CD14-positive monocyte (primary cell): ENCODE data around the gene NAT9. TPM values are rescaled to one million over a fixed set of nuclear protein-coding genes. Genes with fewer than 3 reads are reported as not detected.

Experiments
- DNase-seq, 3 donors: peaks; one replicate each; pipeline ENCODE4 v3.0.0-alpha.2; 2011 to 2022
- H2AFZ ChIP-seq: 2 replicates; pipeline ENCODE4 v1.6.0; 2012; ENCODE audit warnings: mild to moderate bottlenecking, low read depth, low read length, inconsistent platforms; ENCODE audit not compliant: insufficient read depth, poor library complexity, severe bottlenecking
- H3K27ac ChIP-seq, 2 donors: 1 replicate in 1 of 2; 2 replicates in 1 of 2; pipeline ENCODE4 v1.5.1; 2012 to 2013; ENCODE audit warnings: low read length in 2 of 2, control low read depth in 1 of 2, inconsistent platforms in 1 of 2, low read depth in 1 of 2, mild to moderate bottlenecking in 1 of 2
- H3K27me3 ChIP-seq, 2 donors: one replicate each; pipeline versions ENCODE4 v1.6.0 to v1.6.1; 2011 to 2013; ENCODE audit warnings: low read length in 2 of 2; ENCODE audit not compliant: control insufficient read depth in 2 of 2, insufficient read depth in 2 of 2
- H3K36me3 ChIP-seq, 2 donors: replicated peaks in 1 of 2; 1 replicate in 1 of 2; 2 replicates in 1 of 2; pipeline versions ENCODE4 v1.5.1 to v1.6.1; 2012 to 2013; ENCODE audit warnings: low read length in 2 of 2, control low read depth in 1 of 2, inconsistent platforms in 1 of 2, mild to moderate bottlenecking in 1 of 2; ENCODE audit not compliant: insufficient read depth in 2 of 2, control insufficient read depth in 1 of 2
- H3K4me1 ChIP-seq, 2 donors: 1 replicate in 1 of 2; 2 replicates in 1 of 2; pipeline versions ENCODE4 v1.5.1 to v1.6.1; 2012 to 2013; ENCODE audit warnings: low read length in 2 of 2, control low read depth in 1 of 2, inconsistent platforms in 1 of 2, mild to moderate bottlenecking in 1 of 2, moderate library complexity in 1 of 2; ENCODE audit not compliant: insufficient read depth in 2 of 2, control insufficient read depth in 1 of 2
- H3K4me2 ChIP-seq: replicated peaks from 2 replicates; pipeline ENCODE3; 2012; ENCODE audit warnings: low read length, moderate library complexity, mild to moderate bottlenecking; ENCODE audit not compliant: poor library complexity, severe bottlenecking; ENCODE audit errors: extremely low read depth
- H3K4me3 ChIP-seq, 3 experiments: fragments of 200-600 bp in 1 of 3; sonication (generic) in 1 of 3; replicated peaks in 1 of 3; 1 replicate in 2 of 3; 2 replicates in 1 of 3; pipeline ENCODE4 v1.5.1; 2011 to 2013; ENCODE audit warnings: low read length in 3 of 3, mild to moderate bottlenecking in 3 of 3, control low read depth in 2 of 3, low read depth in 2 of 3, inconsistent platforms in 1 of 3, moderate library complexity in 1 of 3
- H3K79me2 ChIP-seq: 2 replicates; pipeline ENCODE4 v1.6.0; 2012; ENCODE audit warnings: mild to moderate bottlenecking, control low read depth, inconsistent platforms, low read length, moderate library complexity; ENCODE audit not compliant: insufficient read depth
- H3K9ac ChIP-seq: 2 replicates; pipeline ENCODE4 v1.6.0; 2017; ENCODE audit warnings: low read length, mild to moderate bottlenecking; ENCODE audit not compliant: insufficient read depth, poor library complexity, severe bottlenecking
- H3K9me3 ChIP-seq, 2 donors: replicated peaks in 1 of 2; 1 replicate in 1 of 2; 2 replicates in 1 of 2; pipeline versions ENCODE4 v1.5.1 to v1.6.1; 2012 to 2013; ENCODE audit warnings: low read length in 2 of 2, control low read depth in 1 of 2; ENCODE audit not compliant: control insufficient read depth in 1 of 2, insufficient read depth in 1 of 2
- H4K20me1 ChIP-seq: 2 replicates; pipeline ENCODE4 v1.6.0; 2012; ENCODE audit warnings: mild to moderate bottlenecking, low read length, control low read depth, moderate library complexity; ENCODE audit not compliant: insufficient read depth
- H3K27ac Mint-ChIP-seq, 7 donors: one replicate each; pipeline ENCODE4 v1.8.0; 2020; ENCODE audit warnings: mild to moderate bottlenecking in 7 of 7, mixed read lengths in 7 of 7, moderate library complexity in 6 of 7, inconsistent platforms in 2 of 7
- H3K27me3 Mint-ChIP-seq, 3 donors: one replicate each; pipeline ENCODE4 v1.8.0; 2021 to 2022; ENCODE audit warnings: low read depth in 3 of 3, mild to moderate bottlenecking in 3 of 3, mixed read lengths in 3 of 3, moderate library complexity in 3 of 3, inconsistent platforms in 1 of 3
- H3K36me3 Mint-ChIP-seq, 2 donors: one replicate each; pipeline ENCODE4 v1.8.0; 2020; ENCODE audit warnings: mixed read lengths in 2 of 2, inconsistent platforms in 1 of 2, mild to moderate bottlenecking in 1 of 2
- H3K4me1 Mint-ChIP-seq: one replicate; pipeline ENCODE4 v1.8.0; 2020; ENCODE audit warnings: mild to moderate bottlenecking, mixed read lengths
- H3K4me3 Mint-ChIP-seq, 2 donors: one replicate each; pipeline ENCODE4 v1.8.0; 2020; ENCODE audit warnings: mild to moderate bottlenecking in 2 of 2, mixed read lengths in 2 of 2, moderate library complexity in 1 of 2
- H3K9me3 Mint-ChIP-seq, 7 donors: one replicate each; pipeline ENCODE4 v1.8.0; 2020 to 2022; ENCODE audit warnings: mixed read lengths in 7 of 7, mild to moderate bottlenecking in 6 of 7, moderate library complexity in 6 of 7, inconsistent platforms in 2 of 7
- CTCF ChIP-seq: fragments of 200-600 bp; IDR thresholded peaks from one replicate; pipeline ENCODE4 v1.8.0; 2022; ENCODE audit warnings: antibody characterized with exemption, mild to moderate bottlenecking
- WGBS: methylation state at CpG from one replicate; pipeline ENCODE4 v1.1.5; 2013; ENCODE audit warnings: missing lambda C conversion rate; ENCODE audit not compliant: insufficient coverage; 5-methylcytosine and 5-hydroxymethylcytosine counted together
- intact Hi-C, 2 donors: fragments of 100-400 bp; cut with micrococcal nuclease; formaldehyde crosslinking; loops; one replicate each; pipeline versions ENCODE4 v1.15.0 to v1.15.1; 2023
- polyA plus RNA-seq, 3 donors: library from polyadenylated mRNA; depleted of rRNA in 1 of 3; unstranded in 2 of 3; stranded (reverse) in 1 of 3; fragments of 300-500 nt in 2 of 3; fragments of >200 nt in 1 of 3; fragmentation: Illumina TruSeq in 2 of 3; gene quantifications; 1 replicate in 2 of 3; 2 replicates in 1 of 3; pipeline ENCODE4 v1.2.3, GENCODE V29; 2012 to 2021

NAT9 gene
- polyA plus RNA-seq, 3 donors = 7.1 to 95.6 (median 7.8) TPM

GRCh38 chr17:74818291-74818938 is 42.3 kb upstream of the NAT9 start:
- no peak overlapping the region for H3K4me3 Mint-ChIP-seq
- Histone ChIP-seq H3K9ac (no peak overlapping the region), H3K27me3 (no peaks in the 10 kb centered on the region), H3K9me3 (no peaks in the 10 kb centered on the region), H3K4me3 (no peak overlapping the region), H3K4me1 (peaks cover 11 to 13% of the 10 kb centered on the region in 2 donors), H3K4me2 (no peak overlapping the region), H3K79me2 (no peaks in the 10 kb centered on the region), H4K20me1 (peaks cover 58% of the 10 kb centered on the region), H3K27ac (no peak overlapping the region), H3K36me3 (peaks cover 62 to 88% of the 10 kb centered on the region in 2 donors), H2AFZ (no peak overlapping the region)
- no peak overlapping the region for H3K27ac Mint-ChIP-seq
- intact Hi-C loops = no loop called here
- peaks cover 80 to 91% of the 10 kb centered on the region in 2 donors for H3K36me3 Mint-ChIP-seq
- H3K4me1 Mint-ChIP-seq = peaks cover 14% of the 10 kb centered on the region
- H3K9me3 Mint-ChIP-seq = no peaks in the 10 kb centered on the region
- no peak for DNase-seq
- TF ChIP-seq CTCF = no peak
- WGBS = 93% methylated on average over 12 of the region's 16 CpGs
- H3K27me3 Mint-ChIP-seq = peaks cover 2% of the 10 kb centered on the region in 3 donors

DNA sequence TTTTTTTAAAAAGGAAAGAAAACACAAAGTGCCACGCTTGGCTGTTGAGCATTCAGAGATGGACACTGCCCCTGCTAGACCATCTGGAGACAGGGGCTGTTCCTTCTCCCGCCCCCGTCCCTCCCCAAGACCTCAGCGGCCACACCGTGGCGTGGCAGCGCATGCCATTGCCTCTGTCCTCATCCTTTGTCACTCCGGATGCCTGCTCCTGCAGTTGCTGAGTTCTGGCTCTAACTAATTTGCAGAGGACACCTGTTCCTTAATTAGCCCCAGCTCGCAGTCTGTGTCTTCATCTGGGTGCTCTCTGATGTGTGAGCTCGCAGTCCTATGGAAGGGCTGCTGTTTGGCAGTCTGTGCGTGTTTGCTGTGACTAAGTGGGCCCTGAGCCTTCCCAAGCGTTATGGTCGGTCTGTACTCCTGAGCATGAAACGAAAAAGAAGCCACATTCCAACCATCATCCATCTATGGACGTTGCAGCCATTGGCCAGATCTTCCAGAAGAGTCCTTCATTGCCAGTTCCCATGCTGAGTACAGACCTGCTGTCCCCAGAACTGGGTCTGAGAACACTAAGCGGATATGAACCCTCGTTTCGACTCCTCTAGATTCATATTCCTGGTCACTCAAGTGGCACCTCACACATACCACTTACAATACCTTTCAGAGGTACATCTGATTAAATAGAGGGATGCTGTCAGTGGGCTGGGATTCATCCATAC is 40.9 kb upstream of the NAT9 start:
- H3K36me3 Mint-ChIP-seq = peaks cover 79 to 90% of the 10 kb centered on the region in 2 donors
- Histone ChIP-seq H3K9ac (no peak overlapping the region), H3K4me2 (no peak overlapping the region), H3K79me2 (no peaks in the 10 kb centered on the region), H3K4me1 (peaks cover 25 to 26% of the 10 kb centered on the region in 2 donors), H2AFZ (no peak overlapping the region), H3K36me3 (peaks cover 52 to 75% of the 10 kb centered on the region in 2 donors), H3K27ac (no peak overlapping the region), H4K20me1 (peaks cover 57% of the 10 kb centered on the region), H3K9me3 (no peaks in the 10 kb centered on the region), H3K27me3 (no peaks in the 10 kb centered on the region), H3K4me3 (no peak overlapping the region)
- no peak for DNase-seq
- no peaks in the 10 kb centered on the region for H3K9me3 Mint-ChIP-seq
- intact Hi-C loops = no loop called here
- no peak overlapping the region for H3K4me3 Mint-ChIP-seq
- H3K4me1 Mint-ChIP-seq = peaks cover 28% of the 10 kb centered on the region
- H3K27me3 Mint-ChIP-seq = peaks cover 2% of the 10 kb centered on the region in 3 donors
- 99% methylated on average over 8 of the region's 18 CpGs for WGBS
- no peak overlapping the region for H3K27ac Mint-ChIP-seq
- TF ChIP-seq CTCF = no peak
